Erythroblast (primary cell): Measurements from ENCODE around the gene OR51A2.

ENCODE experiments used
- GATA1 ChIP-seq: IDR thresholded peaks from 2 replicates; pipeline ENCODE4 v1.6.1; 2011; ENCODE audit warnings: low read depth, mild to moderate bottlenecking, control low read depth, low read length, moderate library complexity
- POLR2A ChIP-seq: IDR thresholded peaks from 2 replicates; pipeline ENCODE4 v1.6.1; 2011; ENCODE audit warnings: mild to moderate bottlenecking, low read length

GRCh38 chr11:4994551-4994950, 39.0 kb upstream of the OR51A2 start, which contains the start of gene OR51L1:
- no peak for TF ChIP-seq POLR2A
- no peak for TF ChIP-seq GATA1
